Mononuclear cell (primary cell): Measurements from ENCODE around the gene TRIO. TPM values are rescaled to one million over a fixed set of nuclear protein-coding genes. Genes with fewer than 3 reads are reported as not detected.

ENCODE experiments used
- H3K27me3 ChIP-seq: 2 replicates; pipeline ENCODE4 v1.6.0; 2011; ENCODE audit warnings: low read length, control low read depth; ENCODE audit not compliant: insufficient read depth
- H3K4me1 ChIP-seq: 2 replicates; pipeline ENCODE4 v1.5.1; 2011; ENCODE audit warnings: mild to moderate bottlenecking, low read length, control low read depth; ENCODE audit not compliant: insufficient read depth
- H3K4me3 ChIP-seq: 2 replicates; pipeline ENCODE4 v1.5.1; 2011; ENCODE audit warnings: mild to moderate bottlenecking, low read length, moderate library complexity
- H3K9me3 ChIP-seq: 2 replicates; pipeline ENCODE4 v1.5.1; 2011; ENCODE audit warnings: low read depth, mild to moderate bottlenecking, control low read depth, low read length
- total RNA-seq: library from RNA; depleted of rRNA; stranded (reverse); fragments of >200 nt; gene quantifications from one replicate; pipeline ENCODE4 v1.2.3, GENCODE V29; 2012

Gene TRIO
- total RNA-seq, 1 donor, result 48.9 TPM

DNA sequence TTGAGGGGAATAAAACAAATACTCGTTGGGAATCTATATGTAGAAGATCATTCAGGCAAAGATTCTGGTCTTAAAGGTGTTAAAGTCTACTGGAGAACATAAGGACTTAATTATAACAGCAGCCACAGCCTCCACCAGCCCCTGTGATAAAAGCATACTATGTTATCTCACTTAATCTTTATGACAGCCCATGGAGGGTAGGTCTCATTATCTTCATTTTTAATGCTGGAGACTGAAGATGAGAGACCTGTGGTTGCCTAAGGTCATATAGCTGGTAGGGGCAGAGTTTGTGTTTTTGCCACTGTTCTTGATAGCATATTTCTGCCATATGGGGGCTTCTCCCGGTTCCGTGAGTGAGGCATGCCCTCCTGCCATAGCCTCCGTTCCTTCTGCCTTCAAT lies 88.7 kb downstream of the TRIO start:
- Histone ChIP-seq H3K4me1 (no peaks in the 10 kb centered on the region), H3K4me3 (no peak overlapping the region), H3K9me3 (no peaks in the 10 kb centered on the region), H3K27me3 (no peaks in the 10 kb centered on the region)

DNA sequence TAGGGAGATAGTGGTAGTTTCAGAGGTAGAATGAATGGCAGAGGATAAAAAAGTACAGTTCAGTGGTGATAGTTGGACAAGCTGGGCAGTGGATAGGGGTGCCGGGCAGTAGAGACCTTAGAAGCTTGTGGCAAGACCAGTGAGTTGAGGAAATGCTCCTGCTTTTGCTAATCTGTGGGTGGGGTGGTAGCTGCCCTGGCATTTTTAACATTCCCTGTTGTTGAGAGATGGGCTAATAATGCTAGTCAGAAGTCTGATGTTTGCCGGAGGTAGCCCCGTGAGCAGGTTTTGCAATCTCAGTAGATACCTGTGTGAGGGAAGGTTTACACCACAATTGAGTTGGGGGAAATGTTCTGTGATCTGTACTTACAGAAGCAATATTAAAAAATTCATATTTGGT lies 91.1 kb downstream of the TRIO start:
- Histone ChIP-seq H3K4me1 (no peaks in the 10 kb centered on the region), H3K9me3 (no peaks in the 10 kb centered on the region), H3K27me3 (no peaks in the 10 kb centered on the region), H3K4me3 (no peak overlapping the region)

DNA sequence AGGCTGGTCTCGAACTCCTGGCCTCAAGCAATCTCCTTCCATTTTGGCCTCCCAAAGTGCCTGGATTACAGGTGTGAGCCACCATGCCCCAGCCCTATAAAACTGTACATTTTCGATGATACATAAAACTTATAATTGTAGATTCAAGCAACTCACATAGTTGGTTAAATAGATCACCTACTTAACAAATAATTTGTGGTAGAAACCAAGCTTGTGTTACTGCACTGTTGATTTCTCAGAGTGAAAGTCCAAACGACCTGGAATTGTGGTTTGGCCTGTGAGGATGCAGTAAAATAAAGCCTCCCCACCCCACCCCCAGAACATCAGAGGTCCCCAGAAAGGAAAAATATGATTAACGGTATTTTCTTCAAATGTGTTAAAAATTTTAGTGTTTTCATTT lies 92.7 kb downstream of the TRIO start:
- Histone ChIP-seq H3K4me3 (no peak overlapping the region), H3K9me3 (no peaks in the 10 kb centered on the region), H3K4me1 (peaks cover 3% of the 10 kb centered on the region), H3K27me3 (no peaks in the 10 kb centered on the region)

DNA sequence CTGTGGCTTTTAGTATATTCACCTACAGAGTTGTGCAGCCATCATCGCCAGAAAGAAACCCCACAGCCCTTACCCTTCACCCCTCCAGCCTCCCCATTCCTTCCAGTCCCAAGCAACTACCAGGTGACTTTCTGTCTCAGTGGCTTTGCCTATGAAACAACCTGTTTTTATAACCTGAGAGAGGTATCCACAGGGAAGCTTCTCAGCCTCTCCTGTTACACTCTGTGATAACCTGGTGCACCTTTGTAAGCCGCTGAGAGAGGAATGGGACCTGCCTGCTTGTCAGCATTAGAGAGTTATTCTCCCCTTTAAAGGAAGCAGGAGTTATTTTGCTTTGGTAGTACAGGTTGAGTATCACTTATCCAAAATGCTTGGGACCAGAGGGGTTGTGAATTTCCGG lies 93.6 kb downstream of the TRIO start:
- Histone ChIP-seq H3K27me3 (no peaks in the 10 kb centered on the region), H3K4me1 (peaks cover 3% of the 10 kb centered on the region), H3K4me3 (no peak overlapping the region), H3K9me3 (no peaks in the 10 kb centered on the region)

DNA sequence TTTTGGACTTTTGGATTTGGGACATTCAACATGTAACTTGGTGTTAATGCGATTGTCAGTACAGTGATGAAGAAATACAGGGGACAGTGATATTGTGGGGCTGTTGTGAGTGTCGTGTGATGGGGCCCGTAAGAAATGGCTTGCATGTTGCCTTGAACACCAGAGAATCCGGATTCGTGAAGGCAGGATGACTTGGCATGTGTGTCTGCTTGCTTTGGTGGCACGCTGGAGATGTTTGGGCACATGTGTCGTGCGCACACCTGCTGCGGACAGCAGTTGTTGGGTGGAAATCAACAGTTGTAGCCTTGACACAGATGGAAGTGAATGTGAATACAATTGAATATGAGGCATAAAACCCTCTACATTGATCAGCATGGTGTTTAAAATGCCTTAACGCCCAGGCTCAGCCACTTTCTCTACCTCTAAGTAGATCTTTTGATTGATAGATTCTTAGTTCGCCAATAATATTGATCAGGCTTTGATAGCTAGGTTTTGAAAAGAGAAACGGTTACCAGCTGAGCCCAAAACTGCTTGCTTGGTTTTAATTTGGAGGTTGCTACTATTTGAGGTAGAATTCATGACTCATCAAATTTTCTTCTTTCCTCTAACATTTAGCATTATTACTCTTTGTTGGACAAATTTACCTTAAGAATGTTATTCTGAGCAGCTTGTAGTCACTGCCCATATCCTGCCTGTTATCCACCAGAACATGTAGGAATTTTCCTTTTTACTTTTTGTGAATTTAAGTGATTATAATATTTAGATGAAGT lies 94.4 kb downstream of the TRIO start:
- no peaks in the 10 kb centered on the region for H3K9me3 ChIP-seq
- H3K4me1 ChIP-seq, result peaks cover 3% of the 10 kb centered on the region
- H3K4me3 ChIP-seq, result no peak overlapping the region
- H3K27me3 ChIP-seq, result no peaks in the 10 kb centered on the region

DNA sequence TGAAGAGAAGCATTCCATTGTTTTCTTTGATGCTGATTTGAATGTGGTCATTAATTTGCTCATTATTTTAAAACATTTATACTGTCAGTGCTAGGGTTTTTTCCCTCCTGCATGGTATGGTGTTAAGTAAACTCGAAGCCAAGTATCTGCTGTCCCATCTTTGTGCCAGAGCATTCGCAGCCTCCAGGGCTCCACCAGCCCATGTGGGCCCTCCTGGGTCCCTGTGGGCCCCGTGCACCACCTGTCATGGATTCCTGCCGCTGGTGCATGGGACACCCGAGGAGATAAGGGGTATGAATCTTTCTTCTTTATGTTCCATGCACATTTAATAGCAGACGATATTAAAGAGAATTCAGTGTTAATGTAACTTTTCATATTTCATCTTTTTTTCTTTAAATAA lies 95.1 kb downstream of the TRIO start:
- Histone ChIP-seq H3K9me3 (no peaks in the 10 kb centered on the region), H3K4me3 (no peak overlapping the region), H3K27me3 (no peaks in the 10 kb centered on the region), H3K4me1 (peaks cover 3% of the 10 kb centered on the region)

DNA sequence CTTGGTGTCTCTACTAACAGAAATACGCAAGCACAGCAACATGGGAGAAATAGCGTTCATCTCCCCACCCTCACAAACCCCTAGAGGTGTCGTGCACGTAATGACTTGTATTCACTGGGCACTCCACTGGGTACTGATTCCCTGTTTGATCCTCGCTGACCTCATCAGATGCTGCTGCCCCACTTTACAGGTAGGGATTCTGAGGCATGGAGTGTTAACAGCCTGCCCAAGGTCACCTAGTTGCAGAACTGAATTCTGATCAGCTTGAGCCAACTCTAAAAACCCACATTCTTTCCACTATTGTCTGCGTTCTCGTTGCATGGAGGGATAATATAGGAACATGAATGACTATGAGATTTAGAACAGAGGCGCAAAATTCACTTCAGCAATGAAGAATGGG lies 96.3 kb downstream of the TRIO start:
- Histone ChIP-seq H3K9me3 (no peaks in the 10 kb centered on the region), H3K4me1 (peaks cover 3% of the 10 kb centered on the region), H3K27me3 (no peaks in the 10 kb centered on the region), H3K4me3 (no peak overlapping the region)

DNA sequence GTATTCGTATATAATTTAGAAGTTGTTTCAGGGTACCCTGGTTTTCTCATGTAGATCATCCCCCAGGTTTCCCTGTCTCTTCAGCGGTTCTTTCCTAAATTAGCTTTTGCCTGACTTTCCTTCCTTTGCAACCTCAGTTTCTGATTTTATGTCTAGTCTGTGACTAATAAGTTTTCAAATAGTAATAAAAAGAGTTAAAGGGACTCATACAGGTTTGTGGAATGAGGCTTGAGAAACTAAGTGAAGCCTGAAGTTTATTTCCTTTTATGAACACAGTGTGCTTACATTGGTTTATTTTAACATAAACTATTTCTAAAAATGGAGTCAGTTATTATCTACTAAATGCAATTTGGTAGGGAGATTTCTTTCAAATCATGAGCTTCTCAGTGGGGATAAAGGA lies 96.8 kb downstream of the TRIO start:
- Histone ChIP-seq H3K4me3 (no peak overlapping the region), H3K4me1 (peaks cover 3% of the 10 kb centered on the region), H3K9me3 (no peaks in the 10 kb centered on the region), H3K27me3 (no peaks in the 10 kb centered on the region)

DNA sequence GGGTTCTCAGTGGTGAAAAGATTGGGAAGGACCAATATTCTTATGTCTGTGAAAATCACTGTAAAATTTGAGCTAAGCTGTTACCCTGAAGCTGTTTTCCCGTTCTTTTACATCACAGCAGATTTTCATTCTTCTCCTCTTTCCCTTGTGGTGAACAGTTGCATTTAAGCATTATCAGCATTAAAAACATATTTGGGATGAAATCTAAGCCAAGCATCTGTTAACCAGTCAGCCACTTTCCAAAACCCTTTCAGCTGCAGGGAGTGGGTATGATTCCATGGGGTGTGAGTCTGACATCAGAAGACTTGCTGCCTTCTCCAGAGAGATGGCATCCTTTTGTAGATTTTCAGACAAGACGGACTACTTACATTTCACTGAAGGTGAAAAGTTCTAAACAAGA lies 97.2 kb downstream of the TRIO start:
- Histone ChIP-seq H3K27me3 (no peaks in the 10 kb centered on the region), H3K9me3 (no peaks in the 10 kb centered on the region), H3K4me3 (no peak overlapping the region), H3K4me1 (peaks cover 3% of the 10 kb centered on the region)

DNA sequence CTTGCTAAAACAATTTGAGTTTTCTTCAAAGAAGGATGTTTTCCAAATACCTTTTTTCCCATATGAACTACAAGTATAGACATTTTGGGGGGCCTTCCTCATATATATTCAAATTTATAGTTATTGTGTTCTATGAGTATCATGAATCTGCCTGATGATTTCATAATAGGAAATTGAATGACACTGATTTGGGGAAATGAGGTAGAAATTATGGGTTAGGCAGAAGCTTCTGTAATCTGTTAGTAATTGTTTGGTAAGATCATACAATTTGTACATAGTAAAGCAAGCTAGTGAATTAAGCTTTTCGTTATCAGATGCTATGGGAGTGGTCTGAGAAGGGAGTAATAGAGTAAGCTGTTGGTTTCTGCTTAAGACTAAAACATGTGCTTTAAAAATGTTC lies 98.0 kb downstream of the TRIO start:
- no peak overlapping the region for H3K4me3 ChIP-seq
- no peaks in the 10 kb centered on the region for H3K9me3 ChIP-seq
- peaks cover 3% of the 10 kb centered on the region for H3K4me1 ChIP-seq
- no peaks in the 10 kb centered on the region for H3K27me3 ChIP-seq

DNA sequence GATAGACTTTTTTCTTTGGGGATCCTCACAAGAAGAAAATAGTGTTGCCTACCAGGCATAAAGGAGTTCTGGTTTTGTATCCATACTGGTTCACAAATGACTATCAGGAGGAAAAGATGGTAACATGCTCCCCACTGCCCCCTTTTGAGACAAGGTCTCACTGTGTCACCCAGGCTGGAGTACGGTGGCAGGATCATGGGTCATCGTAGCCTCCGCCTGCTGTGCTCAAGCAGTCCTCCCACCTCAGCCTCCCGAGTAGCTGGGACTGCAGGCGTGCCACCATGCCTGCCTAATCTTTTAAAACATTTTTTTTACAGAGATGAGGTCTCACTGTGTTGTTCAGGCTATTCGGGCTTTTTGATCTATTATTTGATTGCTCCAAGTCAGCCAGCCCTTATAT lies 99.3 kb downstream of the TRIO start:
- H3K4me1 ChIP-seq, result peaks cover 3% of the 10 kb centered on the region
- H3K4me3 ChIP-seq, result no peak overlapping the region
- H3K9me3 ChIP-seq, result no peaks in the 10 kb centered on the region
- no peaks in the 10 kb centered on the region for H3K27me3 ChIP-seq

DNA sequence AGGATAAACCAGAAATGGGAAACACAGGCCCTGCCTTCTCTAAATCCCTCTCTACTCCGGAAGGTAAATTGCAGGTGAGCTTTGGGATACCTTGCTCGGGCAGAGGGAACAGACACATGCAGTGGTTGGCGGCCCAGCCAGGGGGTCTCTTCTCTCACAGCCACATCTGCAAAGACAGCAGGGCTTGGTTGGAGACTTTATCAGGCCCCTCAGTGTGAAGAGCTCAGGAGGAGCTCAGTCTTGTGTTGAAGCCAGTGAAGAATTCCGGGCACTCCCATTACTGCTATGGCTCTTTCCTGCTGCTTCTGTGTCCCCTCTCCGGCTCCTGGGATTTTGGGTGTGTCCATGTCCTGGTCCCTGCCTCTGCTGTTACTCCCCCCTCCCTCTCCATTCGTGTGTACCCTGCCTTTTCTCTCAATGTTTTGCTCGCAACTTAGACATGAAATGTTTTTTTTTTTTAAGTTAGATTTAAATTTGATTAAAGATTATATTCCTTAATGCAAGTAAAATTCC lies 99.8 kb downstream of the TRIO start:
- no peak overlapping the region for H3K4me3 ChIP-seq
- H3K27me3 ChIP-seq, result no peaks in the 10 kb centered on the region
- no peaks in the 10 kb centered on the region for H3K9me3 ChIP-seq
- H3K4me1 ChIP-seq, result peaks cover 3% of the 10 kb centered on the region

DNA sequence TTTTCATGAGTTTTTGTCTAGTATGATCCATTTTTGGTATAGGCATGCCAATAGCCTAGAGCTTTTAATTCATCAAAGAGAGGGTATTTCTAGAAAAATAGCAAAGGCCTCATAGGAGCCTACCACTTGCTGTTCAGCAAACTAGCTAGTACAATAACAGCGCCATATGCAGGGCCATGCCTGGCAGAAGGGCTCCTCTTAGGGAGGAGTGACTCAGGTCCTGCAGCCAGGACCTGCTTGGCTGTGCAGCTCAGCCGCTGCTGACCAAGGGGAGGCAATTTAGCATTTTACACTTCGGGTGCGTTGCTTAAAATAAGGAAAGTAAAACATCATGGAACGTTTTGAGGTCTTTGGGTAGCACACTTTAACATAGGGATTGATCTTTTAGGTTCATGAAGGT lies 100.6 kb downstream of the TRIO start:
- no peaks in the 10 kb centered on the region for H3K9me3 ChIP-seq
- H3K4me3 ChIP-seq, result no peak overlapping the region
- peaks cover 3% of the 10 kb centered on the region for H3K4me1 ChIP-seq
- no peaks in the 10 kb centered on the region for H3K27me3 ChIP-seq

DNA sequence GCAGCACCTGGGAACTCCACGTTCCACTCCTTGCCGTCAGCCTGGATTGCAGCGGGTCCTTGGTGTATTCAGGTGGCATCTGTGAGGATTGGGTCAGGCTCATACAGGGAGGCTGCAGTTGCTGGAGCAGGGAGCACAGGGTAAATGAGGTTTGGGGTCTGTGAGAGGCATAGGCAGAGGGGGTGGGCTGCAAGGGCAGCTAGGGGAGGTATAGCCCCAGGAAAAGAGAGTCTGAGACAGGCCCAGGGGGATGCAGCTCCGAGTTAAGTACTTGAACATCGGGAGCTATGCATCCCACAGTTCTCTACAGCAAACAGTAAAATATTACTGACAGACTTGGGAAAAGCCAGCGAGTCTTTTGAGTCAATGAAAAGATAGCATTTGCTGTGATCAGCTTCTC lies 101.6 kb downstream of the TRIO start:
- Histone ChIP-seq H3K27me3 (no peaks in the 10 kb centered on the region), H3K4me1 (peaks cover 6% of the 10 kb centered on the region), H3K4me3 (no peak overlapping the region), H3K9me3 (no peaks in the 10 kb centered on the region)

DNA sequence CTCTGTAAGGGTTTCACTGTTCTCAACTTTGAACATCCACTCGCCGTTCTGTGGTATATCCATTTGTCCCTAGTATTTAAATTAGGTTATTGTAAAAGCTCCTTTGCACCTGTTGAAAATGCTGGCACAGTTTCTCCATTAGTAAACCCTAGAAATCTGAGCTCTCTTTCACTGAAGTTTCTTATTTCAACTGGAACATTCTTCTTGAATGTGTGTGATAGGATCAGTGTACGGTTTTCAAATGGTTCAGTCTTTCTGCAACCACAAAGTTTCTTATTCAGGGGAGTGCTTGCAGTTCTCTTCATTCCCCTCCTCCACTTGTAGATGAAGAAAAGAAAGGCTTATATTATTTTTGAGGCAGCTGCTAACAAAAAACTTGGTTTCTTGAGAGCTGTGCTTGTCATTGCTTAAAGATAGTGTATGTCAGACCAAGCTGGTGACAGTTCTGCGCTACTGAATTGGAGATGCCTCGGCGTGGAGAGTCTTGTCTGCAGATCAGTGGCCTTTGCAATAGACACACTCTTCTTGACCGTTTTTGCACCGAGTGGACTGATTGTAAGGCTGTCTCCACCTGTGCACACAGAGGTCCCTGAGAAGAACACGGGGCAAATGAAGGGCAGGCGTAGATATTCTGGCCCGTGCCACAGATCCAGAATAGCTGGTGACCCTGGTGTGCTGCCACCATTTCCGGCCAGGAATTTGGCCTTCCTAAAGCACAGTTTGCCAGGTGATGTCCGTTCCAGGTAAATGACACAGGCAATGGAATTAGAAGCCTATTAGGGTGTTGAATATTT lies 102.2 kb downstream of the TRIO start:
- H3K4me1 ChIP-seq, result peaks cover 11% of the 10 kb centered on the region
- no peak overlapping the region for H3K4me3 ChIP-seq
- H3K9me3 ChIP-seq, result no peaks in the 10 kb centered on the region
- H3K27me3 ChIP-seq, result no peaks in the 10 kb centered on the region
